ENCODE data around the gene ADARB2. TPM values are rescaled to one million over a fixed set of nuclear protein-coding genes. Genes with fewer than 3 reads are reported as not detected.

Gene ADARB2
- total RNA-seq, 4 donors from 2014 or later: 0.32 to 1.6 (median 0.80) TPM

DNA sequence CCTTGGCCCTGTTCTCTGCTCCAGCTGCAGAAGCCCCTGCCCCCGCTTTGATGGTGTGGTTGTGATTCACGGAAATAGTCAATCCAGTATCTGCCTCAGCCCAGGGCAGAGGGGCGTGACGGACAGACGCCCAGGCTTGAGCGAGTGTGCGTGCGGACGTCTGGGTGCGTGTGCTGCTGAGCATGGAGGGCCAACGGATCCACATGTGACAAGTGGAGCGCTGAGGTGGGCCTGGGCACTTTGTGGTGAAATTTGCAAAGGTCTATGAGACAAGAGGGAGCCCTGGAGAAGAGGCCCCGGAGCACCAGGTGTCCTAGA is 586.7 kb downstream of the ADARB2 start:
- TF ChIP-seq POLR2A (IDR thresholded peaks at IDR 0.05): no peak
- no peak for TF ChIP-seq POLR2AphosphoS5 (IDR thresholded peaks at IDR 0.05)
- TF ChIP-seq EP300 (IDR thresholded peaks at IDR 0.05): no peak
- TF ChIP-seq, protein P1, sequence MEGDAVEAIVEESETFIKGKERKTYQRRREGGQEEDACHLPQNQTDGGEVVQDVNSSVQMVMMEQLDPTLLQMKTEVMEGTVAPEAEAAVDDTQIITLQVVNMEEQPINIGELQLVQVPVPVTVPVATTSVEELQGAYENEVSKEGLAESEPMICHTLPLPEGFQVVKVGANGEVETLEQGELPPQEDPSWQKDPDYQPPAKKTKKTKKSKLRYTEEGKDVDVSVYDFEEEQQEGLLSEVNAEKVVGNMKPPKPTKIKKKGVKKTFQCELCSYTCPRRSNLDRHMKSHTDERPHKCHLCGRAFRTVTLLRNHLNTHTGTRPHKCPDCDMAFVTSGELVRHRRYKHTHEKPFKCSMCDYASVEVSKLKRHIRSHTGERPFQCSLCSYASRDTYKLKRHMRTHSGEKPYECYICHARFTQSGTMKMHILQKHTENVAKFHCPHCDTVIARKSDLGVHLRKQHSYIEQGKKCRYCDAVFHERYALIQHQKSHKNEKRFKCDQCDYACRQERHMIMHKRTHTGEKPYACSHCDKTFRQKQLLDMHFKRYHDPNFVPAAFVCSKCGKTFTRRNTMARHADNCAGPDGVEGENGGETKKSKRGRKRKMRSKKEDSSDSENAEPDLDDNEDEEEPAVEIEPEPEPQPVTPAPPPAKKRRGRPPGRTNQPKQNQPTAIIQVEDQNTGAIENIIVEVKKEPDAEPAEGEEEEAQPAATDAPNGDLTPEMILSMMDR (IDR thresholded peaks at IDR 0.05): no peak
- Histone ChIP-seq H3K4me3 (no peak overlapping the region), H3K4me1 (no peaks in the 10 kb centered on the region), H3K27ac (no peak overlapping the region), H3K9me3 (no peaks in the 10 kb centered on the region), H3K36me3 (no peaks in the 10 kb centered on the region), H3K27me3 (no peaks in the 10 kb centered on the region)
- DNase-seq (ENCODE audit: low spot score in 2 of 2): no peak
- WGBS: 91% methylated on average over 13 of the region's 13 CpGs

DNA sequence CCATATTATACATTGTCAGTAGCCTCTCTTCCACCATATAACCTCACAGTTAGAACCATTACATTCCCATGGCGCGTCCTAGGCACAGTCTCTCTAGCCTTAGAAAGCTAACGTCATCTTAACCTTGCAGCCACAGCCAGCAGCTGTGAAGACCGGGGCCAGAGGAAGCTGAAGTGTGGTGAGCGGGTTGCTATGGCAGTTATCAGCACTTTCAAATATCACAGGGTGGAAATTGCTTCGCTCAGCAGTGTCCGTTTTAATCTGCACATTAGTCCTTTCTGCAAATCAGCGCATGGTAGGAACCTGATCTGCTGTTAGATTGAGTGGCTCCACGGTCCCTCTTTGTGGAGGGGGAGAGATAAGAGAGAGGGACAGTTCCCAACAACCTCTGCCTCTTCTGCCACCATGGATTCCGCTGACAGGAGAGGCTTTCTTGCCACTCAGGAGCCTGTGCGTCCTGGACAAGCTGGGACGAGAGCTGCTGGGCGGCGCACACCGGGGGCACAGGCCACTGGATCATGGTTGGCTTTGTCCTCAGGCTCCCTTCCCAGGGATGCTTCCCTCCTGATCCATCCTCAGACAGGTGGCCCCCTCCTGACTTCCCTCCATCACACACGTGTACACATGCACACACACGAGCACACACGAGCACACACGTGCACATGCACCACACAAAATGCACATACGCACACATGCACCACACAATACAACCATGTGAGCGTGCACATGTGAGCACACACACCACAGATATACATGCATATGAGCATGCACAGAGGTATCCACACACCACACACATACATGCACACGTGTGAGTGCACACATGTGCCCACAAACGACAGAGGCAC is 587.3 kb downstream of the ADARB2 start:
- TF ChIP-seq EP300 (IDR thresholded peaks at IDR 0.05): no peak
- TF ChIP-seq, protein P1 (IDR thresholded peaks at IDR 0.05): no peak
- no peak for TF ChIP-seq POLR2AphosphoS5 (IDR thresholded peaks at IDR 0.05)
- TF ChIP-seq POLR2A (IDR thresholded peaks at IDR 0.05): no peak
- Histone ChIP-seq H3K36me3 (no peaks in the 10 kb centered on the region), H3K27me3 (no peaks in the 10 kb centered on the region), H3K27ac (no peak overlapping the region), H3K4me1 (no peaks in the 10 kb centered on the region), H3K4me3 (no peak overlapping the region), H3K9me3 (no peaks in the 10 kb centered on the region)
- 77% methylated on average over 19 of the region's 23 CpGs for WGBS
- DNase-seq (ENCODE audit: low spot score in 2 of 2): no peak

DNA sequence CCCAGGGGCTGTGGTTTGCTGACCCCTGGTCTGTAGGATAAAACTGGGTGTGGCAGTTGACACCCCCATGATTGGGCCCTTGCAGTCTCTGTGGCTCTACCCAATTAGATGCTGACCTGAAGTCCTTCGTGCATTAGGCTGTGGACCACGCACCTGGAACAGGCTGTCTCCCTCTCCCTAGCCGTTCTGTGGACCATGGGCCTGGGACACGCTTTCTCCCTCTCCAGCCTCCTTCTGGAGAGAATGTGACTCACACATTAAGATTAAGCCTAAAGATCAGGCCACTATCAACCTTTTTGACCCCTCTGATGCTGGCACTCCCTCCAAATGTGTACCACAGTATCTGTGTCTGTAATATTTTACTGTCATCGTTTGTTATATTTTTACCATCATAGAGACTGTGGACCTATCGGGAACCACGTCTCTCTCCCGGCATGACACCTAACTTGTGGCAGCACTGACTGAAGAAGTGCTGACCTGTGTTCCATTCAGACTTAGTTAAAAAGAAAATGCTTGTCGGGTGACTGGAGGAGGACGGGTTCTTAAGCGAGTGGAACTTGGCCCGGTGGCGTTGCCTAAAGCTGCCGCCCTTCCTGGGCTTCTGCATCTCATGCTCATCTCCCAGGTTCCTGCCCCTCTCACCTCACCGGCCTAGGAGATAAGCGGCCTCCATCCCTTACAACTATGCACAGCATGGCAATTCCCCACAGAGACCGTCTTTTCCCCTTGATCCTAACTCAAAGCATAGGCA is 588.3 kb downstream of the ADARB2 start:
- Histone ChIP-seq H3K4me1 (no peaks in the 10 kb centered on the region), H3K36me3 (no peaks in the 10 kb centered on the region), H3K27ac (no peak overlapping the region), H3K27me3 (no peaks in the 10 kb centered on the region), H3K4me3 (no peak overlapping the region), H3K9me3 (no peaks in the 10 kb centered on the region)
- TF ChIP-seq EP300 (IDR thresholded peaks at IDR 0.05): no peak
- TF ChIP-seq POLR2A (IDR thresholded peaks at IDR 0.05): no peak
- TF ChIP-seq, protein P1 (IDR thresholded peaks at IDR 0.05): no peak
- no peak for TF ChIP-seq POLR2AphosphoS5 (IDR thresholded peaks at IDR 0.05)
- DNase-seq (ENCODE audit: low spot score in 2 of 2): no peak
- 89% methylated on average over 17 of the region's 17 CpGs for WGBS

DNA sequence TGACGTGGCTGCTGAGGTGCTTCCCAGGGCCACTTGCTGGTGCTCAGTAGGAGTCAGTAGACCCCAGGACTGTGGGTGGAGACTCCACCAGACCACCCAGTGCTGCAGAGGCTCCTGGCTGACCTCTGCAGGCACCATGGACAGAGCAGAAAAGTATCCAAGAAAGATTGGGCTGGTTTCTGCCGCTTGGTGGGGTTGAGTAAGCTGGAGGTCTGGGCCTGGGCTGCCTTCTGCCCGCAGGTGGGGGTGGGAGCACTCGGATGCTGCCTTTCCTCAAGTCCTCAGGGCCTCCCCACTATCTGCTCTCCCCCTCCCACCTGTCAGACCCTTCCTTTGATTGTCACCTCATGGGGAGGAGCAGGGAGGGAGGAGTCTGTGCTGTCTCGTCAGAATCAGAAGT is 589.5 kb downstream of the ADARB2 start:
- TF ChIP-seq, protein P1 (IDR thresholded peaks at IDR 0.05): no peak
- TF ChIP-seq POLR2A (IDR thresholded peaks at IDR 0.05) (no peak), POLR2AphosphoS5 (IDR thresholded peaks at IDR 0.05) (no peak), EP300 (IDR thresholded peaks at IDR 0.05) (no peak)
- Histone ChIP-seq H3K36me3 (no peaks in the 10 kb centered on the region), H3K9me3 (no peaks in the 10 kb centered on the region), H3K4me1 (no peaks in the 10 kb centered on the region), H3K27ac (no peak overlapping the region), H3K27me3 (no peaks in the 10 kb centered on the region), H3K4me3 (no peak overlapping the region)
- DNase-seq (ENCODE audit: low spot score in 2 of 2): no peak
- WGBS: 87% methylated on average over 2 of the region's 5 CpGs

DNA sequence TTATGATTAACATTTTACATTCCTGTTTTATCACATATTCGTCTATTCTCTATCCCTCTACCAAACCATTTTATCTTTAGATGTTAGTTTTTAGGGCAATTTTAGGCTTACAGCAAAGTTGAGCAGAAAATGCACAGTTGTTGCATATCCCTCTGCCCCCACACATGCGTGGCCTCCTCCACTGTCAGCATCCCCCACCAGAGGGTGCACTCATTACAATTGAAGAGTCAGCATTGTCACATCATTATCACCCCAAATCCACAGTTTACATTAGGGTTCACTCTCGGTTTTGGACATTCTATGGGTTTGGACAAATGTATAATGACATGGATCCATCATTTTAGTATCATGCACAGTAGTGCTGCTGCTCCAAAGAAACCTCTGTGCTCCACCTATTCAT is 594.7 kb downstream of the ADARB2 start:
- no peaks in the 10 kb centered on the region for H3K27me3 ChIP-seq
- H3K9me3 ChIP-seq: peaks cover 19% of the 10 kb centered on the region
- DNase-seq (ENCODE audit: low spot score in 2 of 2): no peak
- no peak overlapping the region for H3K27ac ChIP-seq
- no peak for TF ChIP-seq POLR2A (IDR thresholded peaks at IDR 0.05)
- no peak for TF ChIP-seq EP300 (IDR thresholded peaks at IDR 0.05)
- TF ChIP-seq POLR2AphosphoS5 (IDR thresholded peaks at IDR 0.05): no peak
- TF ChIP-seq, protein P1 (IDR thresholded peaks at IDR 0.05): no peak
- no peaks in the 10 kb centered on the region for H3K36me3 ChIP-seq
- no peaks in the 10 kb centered on the region for H3K4me1 ChIP-seq
- no peak overlapping the region for H3K4me3 ChIP-seq
- 67% methylated on average over 3 of the region's 3 CpGs for WGBS

All from suprapubic skin (tissue), 4 donors.